Kidney capillary endothelial cell (primary cell): Measurements from ENCODE around the gene MNS1.
"Not testable (repeated sequence)": the region's sequence is repeated elsewhere in the genome, so short reads cannot be mapped to it uniquely, and the experiment has no call there.

Source experiments
- DNase-seq: peaks from one replicate; pipeline ENCODE4 v3.0.0-alpha.2; 2018; ENCODE audit warnings: low spot score

Gene MNS1

DNA sequence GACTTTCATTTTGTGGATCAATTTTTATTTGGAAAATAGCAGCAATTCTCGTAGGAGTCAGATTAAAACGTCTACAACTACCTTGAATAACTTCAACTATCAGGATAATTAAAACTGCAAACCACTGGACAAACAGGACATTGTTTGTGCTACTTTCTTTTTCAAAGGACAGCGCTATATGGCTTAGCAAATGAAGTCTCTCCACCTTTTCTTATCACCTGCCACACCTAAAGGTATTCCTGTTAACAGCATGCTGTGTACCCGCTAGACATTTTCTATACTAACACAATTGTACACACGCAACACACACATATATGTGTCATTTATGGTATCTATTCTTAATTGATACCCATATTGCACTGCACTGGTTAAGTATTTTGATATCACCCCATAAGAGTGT, 19.2 kb downstream of the MNS1 start:
- DNase-seq = no peak

DNA sequence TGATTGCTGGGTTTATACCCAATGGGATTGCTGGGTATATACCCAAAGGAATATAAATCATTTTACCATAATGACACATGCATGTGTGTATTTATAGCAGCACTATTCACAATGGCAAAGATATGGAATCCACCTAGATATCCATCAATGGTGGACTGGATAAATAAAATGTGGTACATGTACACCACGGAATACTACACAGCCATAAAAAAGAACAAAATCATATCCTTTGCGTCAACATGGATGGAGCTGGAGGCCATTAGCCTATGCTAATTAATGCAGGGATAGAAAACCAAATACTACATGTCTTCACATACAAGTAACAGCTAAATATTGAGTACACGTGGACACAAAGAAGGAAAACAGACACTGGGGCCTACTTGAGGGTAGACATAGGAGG, 22.6 kb downstream of the MNS1 start:
- DNase-seq = no peak

DNA sequence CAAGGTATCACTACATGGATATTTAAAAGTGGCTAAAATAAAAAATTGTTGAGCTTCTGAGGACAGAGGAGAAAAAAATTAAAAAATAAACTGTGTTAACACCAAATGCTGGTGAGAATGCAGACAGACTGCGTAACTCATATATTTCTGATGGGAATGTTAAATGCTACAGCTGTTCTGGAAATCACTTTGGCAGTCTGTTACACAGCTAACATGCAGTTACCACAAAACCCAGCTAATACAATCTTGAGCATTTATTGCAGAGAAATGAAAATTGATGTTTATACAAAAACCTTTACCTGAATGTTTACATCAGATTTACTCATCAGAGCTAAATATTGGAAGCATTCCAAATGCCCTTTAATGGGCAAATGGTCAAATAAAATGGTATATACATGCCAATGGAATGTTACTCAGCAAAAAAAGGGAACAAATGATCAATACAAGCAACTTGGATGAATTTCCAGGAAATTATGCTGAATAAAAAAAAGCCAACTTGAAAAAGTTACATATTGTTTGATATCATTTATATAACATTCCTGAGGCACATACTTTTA, 24.6 kb downstream of the MNS1 start:
- DNase-seq = no peak

DNA sequence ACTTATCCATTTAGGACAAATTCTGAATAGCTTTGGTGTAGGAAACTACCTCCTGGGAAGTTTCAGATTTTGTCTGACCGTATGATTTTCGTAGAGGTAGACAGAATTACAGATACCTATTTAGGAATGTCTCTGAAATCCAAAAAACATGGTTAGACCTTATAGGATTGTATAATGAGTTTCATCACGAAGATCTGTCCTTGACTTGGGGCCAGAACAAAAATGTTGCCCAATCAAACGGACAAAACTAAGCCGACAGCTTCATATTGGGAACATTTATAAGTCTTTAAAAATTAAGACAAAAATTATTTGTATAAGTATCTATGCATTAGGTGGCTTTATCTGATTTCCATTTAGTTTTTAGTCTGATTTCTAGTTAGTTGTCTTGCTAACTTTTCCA, 32.6 kb downstream of the MNS1 start:
- no peak for DNase-seq

DNA sequence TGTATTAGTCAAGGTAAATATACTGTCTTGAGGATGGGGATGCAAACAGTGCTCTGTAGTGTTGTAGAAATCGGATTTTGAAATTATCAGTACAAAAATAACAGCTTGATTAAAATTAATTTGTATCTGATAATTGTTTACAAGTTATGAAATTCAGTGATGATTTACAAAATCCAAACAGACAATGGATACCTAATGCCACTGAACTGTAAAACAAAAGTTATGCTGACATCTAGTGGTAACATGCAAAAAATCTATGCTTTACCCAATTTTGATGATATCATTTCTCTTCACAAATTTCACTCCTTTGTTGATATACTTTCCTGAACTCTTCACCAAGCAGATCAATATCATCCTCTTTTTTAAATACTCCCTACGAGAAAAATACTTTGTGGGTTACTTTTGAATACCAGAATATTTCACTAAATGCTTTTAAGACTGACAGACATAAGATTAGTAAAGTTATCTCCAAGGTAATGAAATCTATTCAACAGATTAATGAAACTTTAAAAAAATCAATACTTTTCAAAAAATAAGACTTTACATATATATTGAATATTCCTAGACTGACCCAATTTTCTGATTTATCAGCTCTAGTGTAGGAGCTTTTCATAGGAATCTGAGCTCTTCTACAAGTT, 36.0 kb downstream of the MNS1 start:
- peak; percentile 23 for DNase-seq

DNA sequence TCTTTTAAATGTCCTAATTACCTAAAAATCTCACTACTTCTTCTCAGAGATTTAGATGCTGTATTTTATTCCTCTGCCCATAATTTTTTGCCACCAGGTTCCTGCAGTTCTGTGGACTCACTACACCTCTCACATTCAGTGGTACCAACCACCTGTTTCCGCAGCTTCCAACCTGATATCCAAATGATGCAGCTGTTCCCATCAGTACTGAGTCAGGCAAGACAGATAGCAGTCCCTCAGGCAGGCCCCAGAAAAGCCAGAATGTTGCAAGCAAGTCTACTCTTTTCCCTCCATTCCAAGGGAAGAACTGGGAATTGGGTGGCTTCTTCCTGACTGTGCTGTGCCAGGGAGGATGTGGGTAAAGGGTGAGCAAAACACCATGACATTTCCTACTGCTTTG, 39.0 kb downstream of the MNS1 start:
- DNase-seq = no peak

DNA sequence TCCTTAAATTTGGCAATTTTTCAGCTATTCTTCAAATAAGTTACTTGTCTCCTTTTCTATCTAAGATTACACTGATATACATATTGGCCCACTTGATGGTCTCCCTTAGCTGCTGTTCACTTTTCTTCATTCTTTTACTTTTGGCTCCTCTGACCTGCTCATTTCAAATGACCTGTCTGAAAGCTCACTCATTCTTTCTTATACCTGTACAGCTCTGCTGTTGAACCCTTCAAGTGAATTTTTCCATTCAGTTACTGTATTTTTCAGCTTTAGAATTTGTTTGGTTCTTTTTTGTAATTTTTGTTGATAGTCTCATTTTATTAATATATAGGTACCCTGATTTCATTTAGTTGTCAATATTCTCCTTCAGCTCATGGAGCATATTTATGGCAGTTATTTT, 39.7 kb downstream of the MNS1 start:
- DNase-seq = no peak

DNA sequence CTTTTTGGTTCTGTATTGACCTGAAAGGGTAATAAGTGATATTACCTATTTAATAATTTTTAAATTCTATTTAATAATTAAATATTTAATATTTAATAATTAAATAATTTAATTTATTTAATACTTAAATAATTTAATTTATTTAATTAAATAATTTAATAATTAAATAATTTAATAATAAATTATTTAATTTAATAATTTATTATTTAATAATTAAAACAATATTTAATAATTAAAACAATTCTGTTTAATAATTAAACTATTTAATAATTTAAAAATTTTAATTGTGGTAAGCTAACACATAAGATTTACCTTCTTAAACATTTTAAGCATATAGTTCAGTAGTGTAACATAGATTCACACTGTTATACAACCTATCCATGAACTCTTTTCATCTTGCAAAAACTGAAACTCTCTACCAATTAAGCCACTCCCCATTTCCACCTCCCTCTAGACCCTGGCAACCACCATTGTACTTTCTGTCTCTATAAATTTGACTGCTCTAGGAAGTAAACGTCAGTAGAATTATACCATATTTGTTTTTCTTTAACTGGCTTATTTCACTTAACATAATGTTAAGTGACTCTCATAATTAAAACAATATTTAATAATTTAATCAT, 51.7 kb downstream of the MNS1 start:
- not testable (repeated sequence) for DNase-seq

DNA sequence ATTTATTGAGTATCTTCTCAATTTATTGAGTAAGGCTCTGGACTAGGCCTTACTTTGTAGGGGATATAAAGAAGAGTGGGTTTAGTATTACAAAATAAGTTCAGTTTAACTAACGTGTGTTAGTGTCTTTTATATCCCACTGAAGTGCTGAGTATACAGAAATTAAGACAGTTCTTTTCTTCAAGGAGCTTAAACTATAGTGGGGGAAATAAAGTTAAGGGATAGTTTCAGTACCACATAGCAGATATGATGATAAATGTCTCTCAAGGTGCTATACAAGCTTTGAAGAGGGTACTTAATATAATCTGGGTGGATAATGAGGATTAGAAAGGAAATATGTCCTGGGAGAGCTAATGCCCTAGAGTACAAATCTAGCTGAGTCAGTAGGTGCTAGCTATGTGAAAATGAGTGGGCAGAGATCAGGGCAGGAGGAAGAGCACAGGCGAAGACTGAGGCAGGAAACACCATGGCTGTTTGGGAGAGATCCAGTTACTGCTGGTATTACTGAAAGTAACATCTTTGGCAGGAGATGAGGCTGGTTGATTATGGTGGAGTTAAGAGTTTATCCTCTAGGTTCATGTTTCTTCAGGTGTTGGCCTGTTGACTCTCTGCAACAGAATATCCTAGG, 53.7 kb downstream of the MNS1 start:
- no peak for DNase-seq

DNA sequence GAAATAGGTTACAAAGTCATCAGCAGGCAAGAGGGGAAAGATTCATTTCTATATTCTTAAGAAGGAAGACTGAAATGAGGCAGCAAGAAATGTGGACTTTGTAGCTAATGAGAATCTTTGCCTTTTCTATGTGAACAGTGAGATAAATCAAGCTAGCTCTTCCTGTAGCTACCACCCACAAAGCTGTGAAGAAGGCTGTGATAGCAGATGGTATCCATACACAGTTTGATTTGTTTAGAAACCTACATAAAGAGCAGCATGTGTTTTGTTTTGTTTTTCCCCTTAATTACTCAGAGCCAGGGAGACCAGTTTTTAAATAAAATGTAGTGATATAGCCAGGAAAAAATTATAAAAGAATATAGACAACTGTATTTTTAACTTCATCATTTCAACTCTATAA, 54.2 kb downstream of the MNS1 start:
- DNase-seq = no peak

DNA sequence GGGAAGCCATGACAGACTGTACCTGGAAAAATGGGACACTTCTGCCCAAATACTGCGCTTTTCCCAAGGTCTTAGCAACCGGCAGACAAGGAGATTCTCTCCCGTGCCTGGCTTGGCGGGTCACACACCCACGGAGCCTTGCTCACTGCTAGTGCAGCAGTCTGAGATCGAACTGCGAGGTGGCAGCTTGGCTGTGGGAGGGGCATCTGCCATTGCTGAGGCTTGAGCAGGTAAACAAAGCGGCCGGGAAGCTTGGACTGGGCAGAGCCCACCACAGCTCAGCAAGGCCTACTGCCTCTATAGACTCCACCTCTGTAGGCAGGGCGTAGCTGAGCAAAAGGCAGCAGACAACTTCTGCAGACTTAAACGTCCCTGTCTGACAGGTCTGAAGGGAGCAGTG, 65.7 kb downstream of the MNS1 start:
- not testable (repeated sequence) for DNase-seq

DNA sequence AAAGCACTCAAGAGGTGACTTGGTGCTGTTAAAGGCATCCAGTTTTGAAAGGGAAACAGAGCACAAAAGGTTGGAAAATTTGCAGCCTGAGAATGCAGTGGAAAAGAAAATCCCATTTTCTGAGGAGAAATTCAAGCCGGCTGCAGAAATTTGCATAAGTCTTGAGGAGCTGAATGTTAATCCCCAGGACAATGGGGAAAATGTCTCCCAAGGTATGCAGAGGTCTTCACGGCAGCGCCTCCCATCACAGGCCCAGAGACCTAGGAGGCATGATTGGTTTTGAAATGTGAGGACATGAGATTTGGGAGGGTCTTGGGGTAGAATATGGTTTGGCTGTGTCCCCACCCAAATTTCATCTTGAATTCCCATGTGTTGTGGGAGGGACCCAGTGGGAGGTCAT, 67.6 kb downstream of the MNS1 start:
- DNase-seq = not testable (repeated sequence)

DNA sequence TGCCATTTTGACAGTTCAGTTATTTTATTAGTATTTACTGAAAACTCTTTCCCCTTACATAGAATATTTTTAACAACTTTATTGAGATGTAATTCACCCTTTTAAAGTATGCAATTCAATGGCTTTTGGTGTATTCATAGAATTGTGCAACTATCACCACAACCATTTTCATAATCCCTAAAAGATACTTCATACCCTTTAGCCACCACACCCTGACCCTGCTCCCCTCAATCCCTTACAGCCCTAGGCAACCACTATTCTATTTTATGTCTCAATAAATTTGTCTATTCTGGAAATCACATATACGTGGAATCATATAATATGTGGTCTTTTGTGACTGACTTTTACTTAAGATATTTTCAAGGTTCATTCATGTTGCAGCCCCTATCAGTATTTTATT, 70.0 kb downstream of the MNS1 start:
- DNase-seq = no peak

DNA sequence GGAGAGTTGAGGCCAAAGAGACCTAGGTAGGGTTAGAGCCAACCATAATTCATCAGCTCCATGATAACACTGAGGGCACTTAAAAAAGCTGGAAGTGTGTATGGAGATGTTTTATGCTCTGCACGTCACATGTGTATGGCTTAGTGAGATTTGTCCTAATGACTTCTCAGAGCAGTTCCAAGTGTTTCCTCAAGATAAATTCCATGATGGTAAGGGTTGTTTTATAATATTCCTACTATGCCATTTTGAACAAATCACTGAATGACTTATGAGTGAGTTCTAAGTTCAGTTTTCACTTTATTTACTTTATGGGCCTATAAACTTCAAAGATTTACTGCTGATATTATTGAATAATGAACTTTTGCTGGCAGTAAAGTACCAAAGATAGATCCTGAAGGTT, 71.7 kb downstream of the MNS1 start:
- DNase-seq = no peak

DNA sequence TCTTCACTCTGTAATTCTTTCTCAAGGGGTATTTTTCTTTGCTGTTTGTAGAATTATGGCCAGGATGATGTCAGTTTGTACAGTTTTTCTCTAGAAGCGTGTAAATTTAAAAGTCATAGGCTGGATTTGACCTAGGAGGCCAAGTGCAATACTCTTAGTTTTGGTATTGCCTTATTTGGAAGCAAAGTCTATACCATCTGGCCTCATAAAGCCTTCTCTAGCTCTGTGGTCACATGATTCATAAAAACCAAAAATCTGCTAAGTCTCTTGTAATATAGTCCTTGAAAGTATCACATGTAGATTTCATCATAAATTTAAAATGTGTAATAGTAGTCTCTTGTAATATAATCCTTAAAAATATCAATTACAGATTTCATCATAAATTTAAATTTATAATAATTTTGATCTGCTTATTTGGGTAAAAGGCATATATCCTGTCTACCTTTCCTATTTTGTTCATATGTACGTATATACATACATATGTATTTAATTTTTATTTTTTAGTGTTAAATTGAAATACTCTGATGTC, 74.1 kb downstream of the MNS1 start:
- no peak for DNase-seq

DNA sequence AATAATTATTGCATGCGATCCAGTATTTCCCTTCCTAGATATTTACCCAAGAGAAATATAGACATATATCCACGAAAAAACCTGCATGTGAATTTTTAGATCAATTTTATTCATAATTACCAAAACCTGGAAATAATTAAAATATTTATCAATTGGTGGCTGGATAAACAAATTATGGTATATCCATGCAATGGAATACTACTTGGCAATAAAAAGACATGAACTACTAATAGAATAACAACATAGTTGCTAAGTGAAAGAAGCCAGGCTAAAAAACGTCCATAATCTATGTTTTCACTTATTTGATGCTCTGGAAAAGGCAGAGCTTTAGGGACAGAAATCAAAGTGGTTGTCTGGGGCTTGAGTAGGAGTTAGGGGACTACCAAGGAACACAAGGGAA, 79.0 kb downstream of the MNS1 start:
- no peak for DNase-seq

DNA sequence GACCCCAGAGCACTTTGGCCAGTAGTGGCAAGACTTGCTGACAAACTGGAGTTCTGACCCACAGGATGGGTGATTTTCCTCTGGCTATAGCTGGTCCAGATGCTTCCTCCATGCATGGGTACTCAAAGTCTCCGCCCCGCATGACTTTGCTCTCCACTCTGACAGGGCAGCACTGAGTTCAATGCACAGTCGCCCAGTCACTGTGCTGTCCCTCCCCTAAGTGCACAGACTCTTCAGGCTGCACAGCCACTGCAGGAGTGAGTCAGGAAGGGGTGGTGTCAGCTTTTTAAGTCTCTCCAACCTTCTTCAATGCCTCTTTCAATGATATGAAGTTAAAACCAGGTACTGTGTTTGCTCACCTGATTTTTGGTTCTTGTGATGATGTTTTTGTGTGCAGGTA, 81.9 kb downstream of the MNS1 start:
- no peak for DNase-seq
